Glutamatergic neuron (in vitro differentiated cells): ENCODE results near the gene ACBD6. TPM values are rescaled to one million over a fixed set of nuclear protein-coding genes. Genes with fewer than 3 reads are reported as not detected.
"Not testable (repeated sequence)": the region's sequence is repeated elsewhere in the genome, so short reads cannot be mapped to it uniquely, and the experiment has no call there.

ENCODE experiments used
- DNase-seq: peaks from one replicate; pipeline ENCODE4 v3.0.0; 2022
- H3K27ac Mint-ChIP-seq: one replicate; pipeline ENCODE4 v1.8.0; 2020; ENCODE audit warnings: mild to moderate bottlenecking, mixed read lengths, inconsistent platforms; ENCODE audit not compliant: unreplicated experiment
- H3K27me3 Mint-ChIP-seq: one replicate; pipeline ENCODE4 v1.8.0; 2020; ENCODE audit warnings: mild to moderate bottlenecking, moderate library complexity, mixed read lengths, inconsistent platforms; ENCODE audit not compliant: unreplicated experiment
- H3K36me3 Mint-ChIP-seq: one replicate; pipeline ENCODE4 v1.8.0; 2020; ENCODE audit warnings: mild to moderate bottlenecking, mixed read lengths, inconsistent platforms; ENCODE audit not compliant: unreplicated experiment
- H3K4me1 Mint-ChIP-seq: one replicate; pipeline ENCODE4 v1.8.0; 2020; ENCODE audit warnings: mild to moderate bottlenecking, low read depth, mixed read lengths, inconsistent platforms; ENCODE audit not compliant: unreplicated experiment
- H3K4me3 Mint-ChIP-seq: one replicate; pipeline ENCODE4 v1.8.0; 2020; ENCODE audit warnings: mild to moderate bottlenecking, mixed read lengths, inconsistent platforms; ENCODE audit not compliant: unreplicated experiment
- H3K9me3 Mint-ChIP-seq: one replicate; pipeline ENCODE4 v1.8.0; 2020; ENCODE audit warnings: mild to moderate bottlenecking, moderate library complexity, mixed read lengths, inconsistent platforms; ENCODE audit not compliant: unreplicated experiment
- total RNA-seq: library from RNA; stranded (reverse); fragmentation: NEBNext Ultra II Directional; extraction: Animal tissue kit (Norgen Biotek cat#: 25700); gene quantifications from one replicate; pipeline ENCODE4 v1.2.1, GENCODE V29; 2021; ENCODE audit not compliant: unreplicated experiment
- TF ChIP-seq, protein P1 (sequence below): fragments of 200-600 bp; sonication (generic); IDR thresholded peaks from one replicate; pipeline ENCODE4 v1.5.0; 2021; ENCODE audit not compliant: partially characterized antibody, unreplicated experiment

Gene ACBD6
- total RNA-seq, 1 donor from 2014 or later, result 52.9 TPM

DNA sequence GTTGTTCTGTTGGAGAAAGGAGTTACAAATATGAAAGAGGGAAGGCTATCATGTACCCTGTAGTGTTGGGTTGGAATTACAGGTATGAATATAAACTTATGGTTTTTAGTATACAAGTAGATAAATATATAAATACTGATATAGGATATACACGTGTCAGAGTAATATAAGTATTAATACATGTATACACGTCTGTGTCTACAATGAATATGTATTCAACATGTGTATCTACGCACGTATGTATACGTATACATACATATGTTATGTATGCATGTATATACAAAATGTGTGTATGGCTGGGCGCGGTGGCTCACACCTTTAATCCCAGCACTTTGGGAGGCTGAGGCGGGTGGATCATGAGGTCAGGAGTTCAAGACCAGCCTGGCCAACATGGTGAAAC, 17.9 kb downstream of the ACBD6 start:
- Mint-ChIP-seq H3K4me1 (peaks cover 14% of the 10 kb centered on the region), H3K27me3 (peaks cover 3% of the 10 kb centered on the region), H3K4me3 (no peak overlapping the region), H3K36me3 (no peaks in the 10 kb centered on the region), H3K9me3 (peaks cover 3% of the 10 kb centered on the region), H3K27ac (no peak overlapping the region)
- DNase-seq, result no peak
- TF ChIP-seq, protein P1, sequence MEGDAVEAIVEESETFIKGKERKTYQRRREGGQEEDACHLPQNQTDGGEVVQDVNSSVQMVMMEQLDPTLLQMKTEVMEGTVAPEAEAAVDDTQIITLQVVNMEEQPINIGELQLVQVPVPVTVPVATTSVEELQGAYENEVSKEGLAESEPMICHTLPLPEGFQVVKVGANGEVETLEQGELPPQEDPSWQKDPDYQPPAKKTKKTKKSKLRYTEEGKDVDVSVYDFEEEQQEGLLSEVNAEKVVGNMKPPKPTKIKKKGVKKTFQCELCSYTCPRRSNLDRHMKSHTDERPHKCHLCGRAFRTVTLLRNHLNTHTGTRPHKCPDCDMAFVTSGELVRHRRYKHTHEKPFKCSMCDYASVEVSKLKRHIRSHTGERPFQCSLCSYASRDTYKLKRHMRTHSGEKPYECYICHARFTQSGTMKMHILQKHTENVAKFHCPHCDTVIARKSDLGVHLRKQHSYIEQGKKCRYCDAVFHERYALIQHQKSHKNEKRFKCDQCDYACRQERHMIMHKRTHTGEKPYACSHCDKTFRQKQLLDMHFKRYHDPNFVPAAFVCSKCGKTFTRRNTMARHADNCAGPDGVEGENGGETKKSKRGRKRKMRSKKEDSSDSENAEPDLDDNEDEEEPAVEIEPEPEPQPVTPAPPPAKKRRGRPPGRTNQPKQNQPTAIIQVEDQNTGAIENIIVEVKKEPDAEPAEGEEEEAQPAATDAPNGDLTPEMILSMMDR, result no peak

DNA sequence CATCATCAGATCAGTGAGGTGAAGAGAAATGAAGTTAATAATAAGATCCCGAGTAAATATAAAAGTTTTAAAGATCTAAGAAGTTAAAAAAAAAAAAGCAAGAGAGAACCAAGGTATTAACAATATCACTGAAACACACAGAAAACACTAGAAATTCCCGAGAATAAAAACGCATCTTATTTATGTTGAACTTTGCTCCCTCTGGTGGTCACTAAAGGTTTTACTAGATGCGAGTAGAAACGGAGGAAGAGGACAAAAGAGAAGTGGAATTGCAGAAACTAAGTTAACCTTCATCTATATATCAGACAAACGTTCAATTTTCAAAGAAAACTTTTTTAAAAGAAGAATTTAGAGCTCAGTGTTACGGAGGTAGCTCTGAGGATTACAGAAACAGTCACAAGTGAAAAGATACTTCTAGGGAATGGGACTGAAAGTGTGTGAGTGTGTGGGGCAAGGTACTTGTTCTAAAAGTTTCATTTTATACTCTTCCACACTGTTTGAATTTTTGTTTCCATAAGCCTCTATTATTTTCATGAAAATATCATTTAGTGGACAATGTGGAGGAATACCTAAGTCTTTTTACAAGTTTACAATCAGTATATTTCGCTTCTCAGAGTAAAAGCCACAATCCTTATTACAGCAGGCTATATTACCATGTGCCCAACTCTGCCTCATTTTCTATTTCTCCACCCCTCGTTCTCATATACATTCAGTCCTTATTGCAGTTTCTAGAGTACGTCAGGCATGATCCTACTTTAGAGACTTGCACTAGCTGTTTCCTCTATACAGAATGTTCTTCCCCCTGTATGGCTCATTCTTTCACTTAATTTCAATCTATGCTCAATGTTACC, 19.7 kb downstream of the ACBD6 start:
- TF ChIP-seq, protein P1, result peak; percentile 95
- no peak for DNase-seq
- H3K27ac Mint-ChIP-seq, result no peak overlapping the region

DNA sequence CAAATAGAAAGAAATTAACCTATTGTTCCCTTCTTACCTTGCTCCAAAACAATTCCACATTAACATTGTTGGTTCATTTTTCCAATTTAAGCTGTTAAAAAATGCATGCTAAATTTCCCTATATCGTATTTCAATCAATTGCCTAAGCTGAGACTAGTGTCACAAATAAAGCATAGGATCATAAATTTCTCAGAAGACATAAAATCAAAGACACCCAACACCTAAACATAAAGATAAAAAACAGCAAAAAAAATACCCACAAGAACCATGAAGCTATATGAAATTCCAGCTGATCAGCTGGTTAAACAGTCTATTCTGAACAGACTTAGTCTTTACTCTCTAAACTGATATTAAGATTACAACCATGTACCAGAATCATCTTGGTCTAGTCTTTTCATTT, 32.3 kb downstream of the ACBD6 start:
- Mint-ChIP-seq H3K4me1 (no peaks in the 10 kb centered on the region), H3K36me3 (peaks cover 1% of the 10 kb centered on the region)
- TF ChIP-seq, protein P1, result no peak

More for the DNA sequence above, 19.7 kb downstream of the ACBD6 start:
- peaks cover 3% of the 10 kb centered on the region for H3K9me3 Mint-ChIP-seq
- H3K4me3 Mint-ChIP-seq, result no peak overlapping the region
- peaks cover 3% of the 10 kb centered on the region for H3K27me3 Mint-ChIP-seq
- H3K4me1 Mint-ChIP-seq, result peaks cover 14% of the 10 kb centered on the region
- peaks cover 4% of the 10 kb centered on the region for H3K36me3 Mint-ChIP-seq

DNA sequence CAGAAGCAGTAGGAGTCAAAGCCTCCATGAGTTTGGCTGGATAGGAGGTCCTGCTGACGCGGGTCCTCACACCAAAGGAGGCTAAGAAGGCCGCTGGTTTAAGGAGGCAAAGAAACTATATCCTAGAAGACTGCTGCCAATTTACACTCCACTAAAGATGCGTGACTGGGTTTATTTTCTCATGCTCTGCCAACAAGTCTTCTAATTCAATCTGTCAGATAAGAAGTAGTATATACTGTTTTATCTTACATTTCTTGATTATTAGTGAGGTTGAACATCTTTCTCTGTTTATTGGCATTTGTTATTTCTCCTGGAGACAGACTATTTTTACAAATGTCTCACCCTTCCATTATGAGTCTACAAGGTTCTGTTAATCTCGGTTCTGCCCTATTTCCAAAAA, 34.1 kb downstream of the ACBD6 start:
- Mint-ChIP-seq H3K27ac (no peak overlapping the region), H3K36me3 (peaks cover 11% of the 10 kb centered on the region), H3K9me3 (peaks cover 1% of the 10 kb centered on the region), H3K4me1 (no peaks in the 10 kb centered on the region), H3K27me3 (no peaks in the 10 kb centered on the region), H3K4me3 (no peak overlapping the region)
- no peak for DNase-seq
- TF ChIP-seq, protein P1, result no peak

More for the DNA sequence above, 32.3 kb downstream of the ACBD6 start:
- H3K27ac Mint-ChIP-seq, result no peak overlapping the region
- DNase-seq, result no peak
- no peaks in the 10 kb centered on the region for H3K27me3 Mint-ChIP-seq
- no peaks in the 10 kb centered on the region for H3K9me3 Mint-ChIP-seq
- H3K4me3 Mint-ChIP-seq, result no peak overlapping the region

DNA sequence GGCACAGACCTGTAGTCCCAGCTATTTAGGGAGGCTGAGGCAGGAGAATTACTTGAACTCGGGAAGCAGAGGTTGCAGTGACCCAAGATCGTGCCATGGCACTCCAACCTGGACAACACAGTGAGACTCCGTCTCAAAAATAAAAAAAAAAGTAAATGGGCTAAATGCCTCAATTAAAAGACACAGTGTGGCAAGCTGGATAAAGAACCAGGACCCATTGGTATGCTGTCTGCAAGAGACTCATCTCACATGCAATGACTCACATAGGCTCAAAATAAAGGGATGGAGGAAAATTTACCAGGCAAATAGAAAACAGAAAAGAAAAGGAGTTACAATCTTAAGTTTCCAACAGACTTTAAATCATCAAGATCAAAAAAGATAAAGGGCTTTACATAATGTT, 40.3 kb downstream of the ACBD6 start:
- Mint-ChIP-seq H3K27ac (no peak overlapping the region), H3K4me1 (no peaks in the 10 kb centered on the region), H3K27me3 (no peaks in the 10 kb centered on the region), H3K4me3 (no peak overlapping the region), H3K9me3 (peaks cover 11% of the 10 kb centered on the region), H3K36me3 (peaks cover 36% of the 10 kb centered on the region)
- TF ChIP-seq, protein P1, result no peak
- no peak for DNase-seq

DNA sequence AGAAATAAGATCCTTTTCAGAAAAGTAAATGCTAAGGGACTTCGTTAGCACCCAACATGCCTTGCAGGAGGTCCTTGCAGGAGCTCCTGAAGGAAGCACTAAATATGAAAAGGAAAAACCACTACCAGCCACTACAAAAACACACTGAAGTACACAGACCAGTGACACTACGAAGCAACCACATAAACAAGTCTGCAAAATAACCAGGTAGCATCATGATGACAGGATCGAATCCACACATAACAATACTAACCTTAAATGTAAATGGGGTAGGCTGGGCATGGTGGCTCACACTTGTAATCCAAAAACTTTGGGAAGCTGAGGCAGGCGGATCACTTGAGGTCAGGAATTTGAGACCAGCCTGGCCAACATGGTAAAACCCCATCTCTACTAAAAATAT, 40.7 kb downstream of the ACBD6 start:
- not testable (repeated sequence) for H3K27me3 Mint-ChIP-seq, DNase-seq, H3K4me3 Mint-ChIP-seq, H3K27ac Mint-ChIP-seq, H3K4me1 Mint-ChIP-seq
- Mint-ChIP-seq H3K9me3 (peaks cover 11% of the 10 kb centered on the region), H3K36me3 (peaks cover 36% of the 10 kb centered on the region)
